ENCODE data around the gene PARP11. TPM values are rescaled to one million over a fixed set of nuclear protein-coding genes. Genes with fewer than 3 reads are reported as not detected.
A peak's percentile ranks its signal among the peaks of the same experiment; 100 is the strongest.

Gene PARP11
- 1.9 and 6.1 TPM in 2 replicates for total RNA-seq (2014; rRNA removed; shearing (Covaris generic))

GRCh38 chr12:3872800-3873636, at the start of gene PARP11:
TSS of gene PARP11 (minus strand) at chr12:3873399. CDS start at chr12:3873229, 170 bp downstream.
- peak within 1 kb of the TSS; percentile 87 for H3K27ac ChIP-seq
- no peaks in the 10 kb centered on the region for H3K9me3 ChIP-seq (replicated peaks)
- peaks cover 10% of the 10 kb centered on the region for H3K4me1 ChIP-seq (replicated peaks)
- H3K36me3 ChIP-seq: no peaks in the 10 kb centered on the region
- H3K4me3 ChIP-seq: peak within 1 kb of the TSS; percentile 56
- no peaks in the 10 kb centered on the region for H3K27me3 ChIP-seq (replicated peaks)
- DNase-seq (ENCODE audit: low read depth in 1 of 2, low spot score in 2 of 2): peak; percentile 97 to 98

- no peaks in the 10 kb centered on the region for H3K4me1 ChIP-seq (replicated peaks)
- H3K4me3 ChIP-seq: no peak overlapping the region
- H3K36me3 ChIP-seq: no peaks in the 10 kb centered on the region
- DNase-seq (ENCODE audit: low read depth in 1 of 2, low spot score in 2 of 2): no peak
- H3K9me3 ChIP-seq (replicated peaks): no peaks in the 10 kb centered on the region
- H3K27me3 ChIP-seq (replicated peaks): peaks cover 22% of the 10 kb centered on the region
- H3K27ac ChIP-seq: no peak overlapping the region
Observed at GRCh38 chr12:3922033-3922432, 48.8 kb upstream of the PARP11 start.

- H3K36me3 ChIP-seq: no peaks in the 10 kb centered on the region
- H3K9me3 ChIP-seq (replicated peaks): no peaks in the 10 kb centered on the region
- no peak overlapping the region for H3K4me3 ChIP-seq
- no peak overlapping the region for H3K27ac ChIP-seq
- peaks cover 22% of the 10 kb centered on the region for H3K27me3 ChIP-seq (replicated peaks)
- no peaks in the 10 kb centered on the region for H3K4me1 ChIP-seq (replicated peaks)
- no peak for DNase-seq (ENCODE audit: low read depth in 1 of 2, low spot score in 2 of 2)
Observed at GRCh38 chr12:3921526-3921925, 48.3 kb upstream of the PARP11 start.

- Histone ChIP-seq H3K36me3 (no peaks in the 10 kb centered on the region), H3K4me1 (replicated peaks) (no peaks in the 10 kb centered on the region), H3K27ac (no peak overlapping the region), H3K27me3 (replicated peaks) (peaks cover 22% of the 10 kb centered on the region), H3K9me3 (replicated peaks) (no peaks in the 10 kb centered on the region), H3K4me3 (no peak overlapping the region)
- DNase-seq (ENCODE audit: low read depth in 1 of 2, low spot score in 2 of 2): no peak
Observed at GRCh38 chr12:3921151-3921471, 47.9 kb upstream of the PARP11 start.

- no peaks in the 10 kb centered on the region for H3K36me3 ChIP-seq
- H3K4me1 ChIP-seq (replicated peaks): no peaks in the 10 kb centered on the region
Observed at GRCh38 chr12:3920351-3921150, 47.4 kb upstream of the PARP11 start.

GRCh38 chr12:3913278-3913677, 40.1 kb upstream of the PARP11 start:
- Histone ChIP-seq H3K4me3 (no peak overlapping the region), H3K27me3 (replicated peaks) (no peaks in the 10 kb centered on the region), H3K4me1 (replicated peaks) (no peaks in the 10 kb centered on the region), H3K36me3 (no peaks in the 10 kb centered on the region), H3K9me3 (replicated peaks) (no peaks in the 10 kb centered on the region), H3K27ac (no peak overlapping the region)
- no peak for DNase-seq (ENCODE audit: low read depth in 1 of 2, low spot score in 2 of 2)

More at GRCh38 chr12:3920351-3921150, 47.4 kb upstream of the PARP11 start:
- H3K9me3 ChIP-seq (replicated peaks): no peaks in the 10 kb centered on the region
- H3K27me3 ChIP-seq (replicated peaks): peaks cover 22% of the 10 kb centered on the region
- H3K27ac ChIP-seq: no peak overlapping the region
- no peak overlapping the region for H3K4me3 ChIP-seq
- no peak for DNase-seq (ENCODE audit: low read depth in 1 of 2, low spot score in 2 of 2)

GRCh38 chr12:3912863-3913262, 39.7 kb upstream of the PARP11 start:
- Histone ChIP-seq H3K4me1 (replicated peaks) (no peaks in the 10 kb centered on the region), H3K9me3 (replicated peaks) (no peaks in the 10 kb centered on the region), H3K27me3 (replicated peaks) (no peaks in the 10 kb centered on the region), H3K27ac (no peak overlapping the region), H3K36me3 (no peaks in the 10 kb centered on the region), H3K4me3 (no peak overlapping the region)
- DNase-seq (ENCODE audit: low read depth in 1 of 2, low spot score in 2 of 2): no peak

GRCh38 chr12:3911409-3911808, 38.2 kb upstream of the PARP11 start:
- H3K27ac ChIP-seq: no peak overlapping the region
- DNase-seq (ENCODE audit: low read depth in 1 of 2, low spot score in 2 of 2): no peak
- H3K4me1 ChIP-seq (replicated peaks): no peaks in the 10 kb centered on the region
- H3K9me3 ChIP-seq (replicated peaks): no peaks in the 10 kb centered on the region
- no peaks in the 10 kb centered on the region for H3K36me3 ChIP-seq
- H3K27me3 ChIP-seq (replicated peaks): no peaks in the 10 kb centered on the region
- H3K4me3 ChIP-seq: no peak overlapping the region

GRCh38 chr12:3905664-3906063, 32.5 kb upstream of the PARP11 start:
- Histone ChIP-seq H3K36me3 (no peaks in the 10 kb centered on the region), H3K4me1 (replicated peaks) (no peaks in the 10 kb centered on the region), H3K27ac (no peak overlapping the region), H3K9me3 (replicated peaks) (no peaks in the 10 kb centered on the region), H3K4me3 (no peak overlapping the region), H3K27me3 (replicated peaks) (0 out of 2 replicates have a peak, but pooled peaks cover 2% of the 10 kb centered on the region)
- no peak for DNase-seq (ENCODE audit: low read depth in 1 of 2, low spot score in 2 of 2)

- no peak overlapping the region for H3K4me3 ChIP-seq
- H3K4me1 ChIP-seq (replicated peaks): no peaks in the 10 kb centered on the region
- no peaks in the 10 kb centered on the region for H3K36me3 ChIP-seq
- H3K27ac ChIP-seq: no peak overlapping the region
- H3K27me3 ChIP-seq (replicated peaks): 0 out of 2 replicates have a peak, but pooled peaks cover 2% of the 10 kb centered on the region
- DNase-seq (ENCODE audit: low read depth in 1 of 2, low spot score in 2 of 2): no peak
- no peaks in the 10 kb centered on the region for H3K9me3 ChIP-seq (replicated peaks)
Observed at GRCh38 chr12:3904999-3905398, 31.8 kb upstream of the PARP11 start.

GRCh38 chr12:3902921-3903320, 29.7 kb upstream of the PARP11 start:
- Histone ChIP-seq H3K9me3 (replicated peaks) (no peaks in the 10 kb centered on the region), H3K4me1 (replicated peaks) (no peaks in the 10 kb centered on the region), H3K36me3 (no peaks in the 10 kb centered on the region), H3K27me3 (replicated peaks) (0 out of 2 replicates have a peak, but pooled peaks cover 2% of the 10 kb centered on the region), H3K4me3 (no peak overlapping the region), H3K27ac (no peak overlapping the region)
- DNase-seq (ENCODE audit: low read depth in 1 of 2, low spot score in 2 of 2): no peak

- Histone ChIP-seq H3K27ac (no peak overlapping the region), H3K4me3 (no peak overlapping the region), H3K9me3 (replicated peaks) (no peaks in the 10 kb centered on the region), H3K36me3 (no peaks in the 10 kb centered on the region), H3K4me1 (replicated peaks) (no peaks in the 10 kb centered on the region), H3K27me3 (replicated peaks) (peaks cover 2% of the 10 kb centered on the region; the same call in 1 of the 2 replicates)
- DNase-seq (ENCODE audit: low read depth in 1 of 2, low spot score in 2 of 2): no peak
Observed at GRCh38 chr12:3901116-3901515, 27.9 kb upstream of the PARP11 start.

- H3K27me3 ChIP-seq (replicated peaks): no peaks in the 10 kb centered on the region; the same call in 1 of the 2 replicates
- H3K4me1 ChIP-seq (replicated peaks): no peaks in the 10 kb centered on the region
- DNase-seq (ENCODE audit: low read depth in 1 of 2, low spot score in 2 of 2): no peak
- H3K27ac ChIP-seq: no peak overlapping the region
- no peaks in the 10 kb centered on the region for H3K9me3 ChIP-seq (replicated peaks)
- H3K36me3 ChIP-seq: no peaks in the 10 kb centered on the region
- H3K4me3 ChIP-seq: no peak overlapping the region
Observed at GRCh38 chr12:3898756-3899155, 25.6 kb upstream of the PARP11 start.

GRCh38 chr12:3897371-3897971, 24.3 kb upstream of the PARP11 start:
- H3K9me3 ChIP-seq (replicated peaks): no peaks in the 10 kb centered on the region
- H3K4me3 ChIP-seq: no peak overlapping the region
- H3K27me3 ChIP-seq (replicated peaks): no peaks in the 10 kb centered on the region; the same call in 1 of the 2 replicates
- no peak overlapping the region for H3K27ac ChIP-seq
- no peak for DNase-seq (ENCODE audit: low read depth in 1 of 2, low spot score in 2 of 2)
- no peaks in the 10 kb centered on the region for H3K36me3 ChIP-seq
- no peaks in the 10 kb centered on the region for H3K4me1 ChIP-seq (replicated peaks)

All from SJSA1 (cell line).